HG02973 (cell line): ENCODE results near the gene FAXC.
A peak's percentile ranks its signal among the peaks of the same experiment; 100 is the strongest.
"Not testable (repeated sequence)": the region's sequence is repeated elsewhere in the genome, so short reads cannot be mapped to it uniquely, and the experiment has no call there.

Experiments
- ATAC-seq: cut with Tn5 transposase; IDR thresholded peaks from one replicate; pipeline ENCODE4 v1.9.1; 2021; ENCODE audit warnings: moderate library complexity; ENCODE audit not compliant: unreplicated experiment

FAXC gene

GRCh38 chr6:99341862-99342455 is 7.5 kb downstream of the FAXC start:
- ATAC-seq = no peak

- no peak for ATAC-seq
These were observed 11.3 kb downstream of the FAXC start for GRCh38 chr6:99338188-99338587.

- ATAC-seq = not testable (repeated sequence)
These were observed 14.2 kb downstream of the FAXC start for GRCh38 chr6:99335298-99335697.

GRCh38 chr6:99334526-99335127 is 14.8 kb downstream of the FAXC start:
- ATAC-seq = peak; percentile 32

GRCh38 chr6:99333068-99333467 is 16.4 kb downstream of the FAXC start:
- ATAC-seq = peak; percentile 90

- no peak for ATAC-seq
These were observed 17.9 kb downstream of the FAXC start for GRCh38 chr6:99331531-99331930.

GRCh38 chr6:99330159-99330558 is 19.3 kb downstream of the FAXC start:
- peak; percentile 70 for ATAC-seq

GRCh38 chr6:99324996-99325395 is 24.5 kb downstream of the FAXC start:
- no peak for ATAC-seq

- ATAC-seq = no peak
These were observed 30.9 kb downstream of the FAXC start for GRCh38 chr6:99318566-99318965.

- ATAC-seq = no peak
These were observed 37.1 kb downstream of the FAXC start for GRCh38 chr6:99312354-99312753.

GRCh38 chr6:99310553-99310952 is 38.9 kb downstream of the FAXC start:
- no peak for ATAC-seq

- ATAC-seq = no peak
These were observed 39.9 kb downstream of the FAXC start for GRCh38 chr6:99309557-99309956.

- no peak for ATAC-seq
These were observed 40.7 kb downstream of the FAXC start for GRCh38 chr6:99308788-99309187.

- no peak for ATAC-seq
These were observed 42.1 kb downstream of the FAXC start for GRCh38 chr6:99307295-99307907.

GRCh38 chr6:99306341-99306740 is 43.1 kb downstream of the FAXC start:
- no peak for ATAC-seq

- no peak for ATAC-seq
These were observed 44.4 kb downstream of the FAXC start for GRCh38 chr6:99305021-99305554.

GRCh38 chr6:99297415-99297814 is 52.1 kb downstream of the FAXC start:
- ATAC-seq = no peak

GRCh38 chr6:99297006-99297405 is 52.5 kb downstream of the FAXC start:
- no peak for ATAC-seq

GRCh38 chr6:99296261-99296660 is 53.2 kb downstream of the FAXC start:
- no peak for ATAC-seq

- no peak for ATAC-seq
These were observed 54.2 kb downstream of the FAXC start for GRCh38 chr6:99295276-99295675.

- no peak for ATAC-seq
These were observed 54.7 kb downstream of the FAXC start for GRCh38 chr6:99294786-99295185.

- no peak for ATAC-seq
These were observed 59.8 kb downstream of the FAXC start for GRCh38 chr6:99289701-99290100.
